CD4-positive, alpha-beta T cell treated with Interferon alpha-2 for 1 hour (primary cell): Measurements from ENCODE around the gene KRT40.
A peak's percentile ranks its signal among the peaks of the same experiment; 100 is the strongest.

Experiments used
- DNase-seq, 2 donors: peaks; one replicate each; pipeline ENCODE4 v3.0.0-alpha.2; 2020 to 2022

Gene KRT40

GRCh38 chr17:40995116-40995515 is 11.0 kb upstream of the KRT40 start:
- DNase-seq = no peak

- DNase-seq = no peak
These were observed 9.7 kb upstream of the KRT40 start, which contains the start of gene KRTAP3-3 for GRCh38 chr17:40993839-40994238. Gene KRTAP3-3 (minus strand): TSS chr17:40994164. CDS start chr17:40994097, 67 bp downstream.

- no peak for DNase-seq
These were observed 9.0 kb upstream of the KRT40 start for GRCh38 chr17:40993084-40993483.

GRCh38 chr17:40992666-40993065 is 8.5 kb upstream of the KRT40 start:
- DNase-seq = no peak

- no peak for DNase-seq
These were observed 2.8 kb upstream of the KRT40 start for GRCh38 chr17:40986920-40987319.

GRCh38 chr17:40981115-40981514 is 3.0 kb downstream of the KRT40 start:
- DNase-seq = no peak

- no peak for DNase-seq
These were observed 3.5 kb downstream of the KRT40 start for GRCh38 chr17:40980596-40980995.

- DNase-seq = no peak
These were observed 4.0 kb downstream of the KRT40 start for GRCh38 chr17:40980117-40980516.

GRCh38 chr17:40978575-40979151 is 5.5 kb downstream of the KRT40 start:
- no peak for DNase-seq

GRCh38 chr17:40975516-40975915 is 8.6 kb downstream of the KRT40 start:
- DNase-seq = no peak

GRCh38 chr17:40974366-40974765 is 9.8 kb downstream of the KRT40 start:
- DNase-seq = no peak

- no peak for DNase-seq
These were observed 16.5 kb downstream of the KRT40 start for GRCh38 chr17:40967582-40967981.

- no peak for DNase-seq
These were observed 17.3 kb downstream of the KRT40 start, which contains the start of gene KRT39 for GRCh38 chr17:40966848-40967247. Gene KRT39 (minus strand): TSS chr17:40966948. CDS start chr17:40966856, 92 bp downstream.

- DNase-seq = peak in 1 of 2 donors; percentile 31
These were observed 20.3 kb downstream of the KRT40 start for GRCh38 chr17:40963838-40964237.

GRCh38 chr17:40962059-40962561 is 22.0 kb downstream of the KRT40 start:
- no peak for DNase-seq

- DNase-seq = no peak
These were observed 22.5 kb downstream of the KRT40 start for GRCh38 chr17:40961591-40961990.

- DNase-seq = no peak
These were observed 24.0 kb downstream of the KRT40 start for GRCh38 chr17:40960144-40960543.

GRCh38 chr17:40958086-40958953 is 25.8 kb downstream of the KRT40 start:
- no peak for DNase-seq

GRCh38 chr17:40956401-40957254 is 27.5 kb downstream of the KRT40 start:
- no peak for DNase-seq

- no peak for DNase-seq
These were observed 30.2 kb downstream of the KRT40 start for GRCh38 chr17:40953881-40954280.

- no peak for DNase-seq
These were observed 31.5 kb downstream of the KRT40 start for GRCh38 chr17:40952661-40953060.

- no peak for DNase-seq
These were observed 32.0 kb downstream of the KRT40 start for GRCh38 chr17:40952154-40952553.

GRCh38 chr17:40951011-40951622 is 33.0 kb downstream of the KRT40 start:
- DNase-seq = no peak
